HEK293 (cell line): Measurements from ENCODE around the gene PDCL3.

ENCODE experiments used
- CTCF ChIA-PET: fragments of 350-600 bp; formaldehyde crosslinking; extraction: SDS; loops from one replicate; lab custom pipeline; 2021; ENCODE audit warnings: antibody characterized with exemption; lab: Yijun Ruan, JAX
- POLR2A ChIA-PET: fragments of 300-600 bp; formaldehyde crosslinking; extraction: SDS; loops from one replicate; lab custom pipeline; 2020; ENCODE audit warnings: antibody characterized with exemption, inconsistent platforms; lab: Yijun Ruan, JAX
- H3K27ac ChIP-seq: fragments of 200-500 bp; sonication (Bioruptor generic); 2 replicates; pipeline ENCODE4 v1.5.1; 2014; ENCODE audit warnings: low read depth, low read length, control low read depth, inconsistent platforms; ENCODE audit errors: extremely low read depth
- H3K36me3 ChIP-seq, 2 experiments: fragments of 200-500 bp in 1 of 2; sonication (Bioruptor generic) in 1 of 2; 1 replicate in 1 of 2; 2 replicates in 1 of 2; pipeline ENCODE4 v1.5.1; 2014 to 2017; ENCODE audit warnings: inconsistent platforms in 2 of 2, low read length in 2 of 2; ENCODE audit not compliant: control insufficient read depth in 2 of 2, insufficient read depth in 1 of 2
- H3K4me1 ChIP-seq: fragments of 200-500 bp; sonication (Bioruptor generic); 2 replicates; pipeline ENCODE4 v1.5.1; 2014; ENCODE audit warnings: mild to moderate bottlenecking, low read length, inconsistent platforms; ENCODE audit not compliant: control insufficient read depth, insufficient read depth
- H3K4me3 ChIP-seq: 2 replicates; pipeline ENCODE4 v1.5.1; 2011; ENCODE audit warnings: low read depth, mild to moderate bottlenecking, control low read depth, low read length, moderate library complexity
- H3K9me3 ChIP-seq: fragments of 200-500 bp; sonication (Bioruptor generic); 2 replicates; pipeline ENCODE4 v1.5.1; 2014; ENCODE audit warnings: low read depth, low read length, inconsistent platforms; ENCODE audit not compliant: control insufficient read depth, insufficient read depth
- CTCF ChIP-seq: fragments of 450-650 bp; formaldehyde crosslinking; IDR thresholded peaks from 2 replicates; pipeline ENCODE4 v1.5.1; 2016; ENCODE audit warnings: missing biosample characterization, missing genetic modification characterization
- GLI2 ChIP-seq: fragments of 450-650 bp; formaldehyde crosslinking; IDR thresholded peaks from 2 replicates; pipeline ENCODE4; 2017; ENCODE audit warnings: missing biosample characterization, missing genetic modification characterization, low read depth, borderline replicate concordance
- KLF16 ChIP-seq: fragments of 450-650 bp; formaldehyde crosslinking; IDR thresholded peaks from 2 replicates; pipeline ENCODE4 v1.5.1; 2017; ENCODE audit warnings: missing biosample characterization, missing genetic modification characterization
- PBX3 ChIP-seq: sonication (generic); formaldehyde crosslinking; IDR thresholded peaks from 2 replicates; pipeline ENCODE4 v1.8.1; 2022; ENCODE audit warnings: mild to moderate bottlenecking, moderate library complexity, missing genetic modification reagents
- TCF7L2 ChIP-seq: IDR thresholded peaks from 2 replicates; pipeline ENCODE4 v1.6.1; 2011; ENCODE audit warnings: low read depth, mild to moderate bottlenecking, inconsistent platforms, low read length, moderate library complexity, borderline replicate concordance
- TSHZ1 ChIP-seq: fragments of 450-650 bp; formaldehyde crosslinking; IDR thresholded peaks from 2 replicates; pipeline ENCODE4 v1.5.1; 2016; ENCODE audit warnings: missing biosample characterization, missing genetic modification characterization, borderline replicate concordance
- ZBTB11 ChIP-seq: fragments of 450-650 bp; formaldehyde crosslinking; conservative IDR thresholded peaks from 2 replicates; pipeline ENCODE4 v1.5.1; 2016; ENCODE audit warnings: low read depth, missing biosample characterization, missing genetic modification characterization
- ZBTB44 ChIP-seq: fragments of 450-650 bp; IDR thresholded peaks from 2 replicates; pipeline ENCODE4 v1.5.1; 2018; ENCODE audit warnings: missing biosample characterization, mild to moderate bottlenecking, missing genetic modification characterization
- ZBTB49 ChIP-seq: fragments of 450-650 bp; formaldehyde crosslinking; IDR thresholded peaks from 2 replicates; pipeline ENCODE4 v1.5.1; 2016; ENCODE audit warnings: missing biosample characterization, missing genetic modification characterization, low read depth
- ZFP3 ChIP-seq: fragments of 450-650 bp; formaldehyde crosslinking; IDR thresholded peaks from 2 replicates; pipeline ENCODE4 v1.5.1; 2016; ENCODE audit warnings: low read depth, missing biosample characterization, missing genetic modification characterization
- ZFP69B ChIP-seq: fragments of 450-650 bp; formaldehyde crosslinking; IDR thresholded peaks from 2 replicates; pipeline ENCODE4 v1.5.1; 2016; ENCODE audit warnings: missing biosample characterization, missing genetic modification characterization
- ZNF133 ChIP-seq: fragments of 450-650 bp; formaldehyde crosslinking; IDR thresholded peaks from 2 replicates; pipeline ENCODE4 v1.5.1; 2016; ENCODE audit warnings: missing biosample characterization, missing genetic modification characterization
- ZNF202 ChIP-seq: fragments of 450-650 bp; formaldehyde crosslinking; IDR thresholded peaks from 2 replicates; pipeline ENCODE4 v1.5.1; 2016; ENCODE audit warnings: missing biosample characterization, missing genetic modification characterization, borderline replicate concordance
- ZNF214 ChIP-seq: fragments of 450-650 bp; formaldehyde crosslinking; IDR thresholded peaks from 2 replicates; pipeline ENCODE4 v1.5.1; 2017; ENCODE audit warnings: missing biosample characterization, mild to moderate bottlenecking, missing genetic modification characterization, borderline replicate concordance
- ZNF341 ChIP-seq: fragments of 450-650 bp; formaldehyde crosslinking; IDR thresholded peaks from 2 replicates; pipeline ENCODE4; 2016; ENCODE audit warnings: low read depth, missing biosample characterization, missing genetic modification characterization
- ZNF366 ChIP-seq: fragments of 450-650 bp; formaldehyde crosslinking; conservative IDR thresholded peaks from 2 replicates; pipeline ENCODE4 v1.5.1; 2016; ENCODE audit warnings: missing biosample characterization, missing genetic modification characterization
- ZNF561 ChIP-seq: fragments of 450-650 bp; IDR thresholded peaks from 2 replicates; pipeline ENCODE4 v1.5.1; 2018; ENCODE audit warnings: missing biosample characterization, missing genetic modification characterization, borderline replicate concordance
- ZNF704 ChIP-seq: fragments of 450-650 bp; formaldehyde crosslinking; IDR thresholded peaks from 2 replicates; pipeline ENCODE4 v1.5.1; 2016; ENCODE audit warnings: missing biosample characterization, missing genetic modification characterization
- ZNF843 ChIP-seq: fragments of 450-650 bp; formaldehyde crosslinking; IDR thresholded peaks from 2 replicates; pipeline ENCODE4 v1.5.1; 2016; ENCODE audit warnings: missing biosample characterization, missing genetic modification characterization

The PDCL3 gene

GRCh38 chr2:100554798-100555407 is 7.9 kb upstream of the PDCL3 start:
- Histone ChIP-seq H3K4me3 (no peak overlapping the region), H3K9me3 (no peaks in the 10 kb centered on the region), H3K27ac (no peak overlapping the region), H3K4me1 (no peaks in the 10 kb centered on the region), H3K36me3 (no peaks in the 10 kb centered on the region)
- no peak for TF ChIP-seq GLI2 (tag by site-specific recombination)
- TF ChIP-seq ZNF214 (tag by site-specific recombination), result no peak
- TF ChIP-seq PBX3, result no peak
- no peak for TF ChIP-seq ZBTB49 (tag by site-specific recombination)
- TF ChIP-seq TCF7L2, result no peak
- no peak for TF ChIP-seq CTCF
- TF ChIP-seq ZBTB44, result no peak
- no peak for TF ChIP-seq TSHZ1 (tag by site-specific recombination)
- no peak for TF ChIP-seq ZNF133 (tag by site-specific recombination)
- POLR2A ChIA-PET, result no interaction called here
- CTCF ChIA-PET, result interaction anchor here (0.6 kb wide), 1 partner anchor 331 kb away, joined by 3 read pairs; no protein-coding TSS in a partner anchor

GRCh38 chr2:100556746-100557145 is 6.0 kb upstream of the PDCL3 start:
- H3K9me3 ChIP-seq, result no peaks in the 10 kb centered on the region
- H3K36me3 ChIP-seq, result no peaks in the 10 kb centered on the region
- H3K4me3 ChIP-seq, result no peak overlapping the region
- ChIA-PET POLR2A (no interaction called here), CTCF (no interaction called here)
- H3K27ac ChIP-seq, result no peak overlapping the region
- no peaks in the 10 kb centered on the region for H3K4me1 ChIP-seq
- TF ChIP-seq ZNF704, result no peak
- no peak for TF ChIP-seq KLF16 (tag by site-specific recombination)
- TF ChIP-seq ZNF843, result no peak
- no peak for TF ChIP-seq ZFP69B (tag by site-specific recombination)
- TF ChIP-seq ZNF202 (tag by site-specific recombination), result no peak
- no peak for TF ChIP-seq ZFP3
- TF ChIP-seq ZNF561 (tag by site-specific recombination), result no peak
- no peak for TF ChIP-seq ZNF341 (tag by site-specific recombination)
- no peak for TF ChIP-seq ZNF366 (tag by site-specific recombination)
- TF ChIP-seq ZBTB11 (tag by site-specific recombination), result no peak
